ENCODE data around the gene CYB561D1.

- TF ChIP-seq CTCF (IDR thresholded peaks at IDR 0.05; ENCODE audit: low read depth, low read length, missing input control) (no peak), JUND (IDR thresholded peaks at IDR 0.05) (no peak), YY1 (IDR thresholded peaks at IDR 0.05) (no peak), REST (IDR thresholded peaks at IDR 0.05) (no peak), FOXA1 (IDR thresholded peaks at IDR 0.05) (no peak), TAF1 (conservative IDR thresholded peaks at IDR 0.05) (no peak), MAX (IDR thresholded peaks at IDR 0.05) (no peak), GABPA (IDR thresholded peaks at IDR 0.05 in 1 of 2, conservative IDR thresholded peaks at IDR 0.05 in 1 of 2) (no peak), RAD21 (IDR thresholded peaks at IDR 0.05) (no peak), NR2F2 (IDR thresholded peaks at IDR 0.05) (no peak), ZBTB33 (IDR thresholded peaks at IDR 0.05) (no peak), SP1 (IDR thresholded peaks at IDR 0.05) (no peak)
Measured at GRCh38 chr1:109531380-109531779, 37.5 kb downstream of the CYB561D1 start.
